IPS-20b (cell line): ENCODE measurements around the gene GRB14.

Source experiments
- H3K27ac ChIP-seq: one replicate; pipeline ENCODE4 v1.5.1; 2013; ENCODE audit warnings: low read length
- H3K27me3 ChIP-seq: 2 replicates; pipeline ENCODE4 v1.6.1; 2013; ENCODE audit warnings: mild to moderate bottlenecking, low read length, inconsistent platforms; ENCODE audit not compliant: insufficient read depth
- H3K36me3 ChIP-seq: 2 replicates; pipeline ENCODE4 v1.6.1; 2013; ENCODE audit warnings: low read depth, mild to moderate bottlenecking, inconsistent platforms, low read length, moderate library complexity; ENCODE audit not compliant: insufficient read depth
- H3K4me1 ChIP-seq: 2 replicates; pipeline ENCODE4 v1.6.1; 2013; ENCODE audit warnings: mild to moderate bottlenecking, control low read depth, inconsistent platforms, low read length, moderate library complexity; ENCODE audit not compliant: insufficient read depth
- H3K4me3 ChIP-seq: 2 replicates; pipeline ENCODE4 v1.5.1; 2013; ENCODE audit warnings: mild to moderate bottlenecking, low read length, inconsistent platforms
- H3K9ac ChIP-seq: 2 replicates; pipeline ENCODE4 v1.6.1; 2013; ENCODE audit warnings: low read depth, mild to moderate bottlenecking, inconsistent platforms, low read length, moderate library complexity
- H3K9me3 ChIP-seq: 2 replicates; pipeline ENCODE4 v1.6.1; 2013; ENCODE audit warnings: mild to moderate bottlenecking, low read depth, low read length, inconsistent platforms; ENCODE audit not compliant: insufficient read depth

GRB14 gene

GRCh38 chr2:164609790-164610189 lies 11.5 kb downstream of the GRB14 start:
- no peak overlapping the region for H3K27ac ChIP-seq
- no peaks in the 10 kb centered on the region for H3K36me3 ChIP-seq
- H3K4me3 ChIP-seq = no peak overlapping the region

DNA sequence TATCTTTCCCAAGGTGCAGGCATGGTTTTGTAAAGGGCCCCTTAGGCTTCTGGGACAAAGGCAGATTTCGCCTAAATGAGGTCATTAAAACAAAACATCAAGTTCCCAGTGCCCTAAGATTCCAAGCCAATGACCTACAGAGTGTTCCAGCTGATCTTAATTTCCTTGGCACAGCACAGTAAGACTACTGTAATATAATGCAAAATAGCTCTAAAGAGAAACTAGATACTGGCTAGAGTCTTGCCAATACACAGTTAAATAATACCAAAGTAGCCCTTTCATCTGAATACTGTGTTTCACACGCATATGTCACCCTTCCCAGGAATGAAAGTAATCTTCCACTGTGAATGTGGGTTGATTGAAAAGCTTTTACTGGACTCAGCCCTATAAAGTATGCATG lies 14.7 kb downstream of the GRB14 start:
- no peaks in the 10 kb centered on the region for H3K9me3 ChIP-seq
- H3K4me1 ChIP-seq = peaks cover 8% of the 10 kb centered on the region
- H3K4me3 ChIP-seq = no peak overlapping the region
- H3K27ac ChIP-seq = no peak overlapping the region
- H3K9ac ChIP-seq = no peak overlapping the region
- no peaks in the 10 kb centered on the region for H3K27me3 ChIP-seq
- H3K36me3 ChIP-seq = no peaks in the 10 kb centered on the region

More at GRCh38 chr2:164609790-164610189, 11.5 kb downstream of the GRB14 start:
- H3K9me3 ChIP-seq = no peaks in the 10 kb centered on the region
- H3K27me3 ChIP-seq = no peaks in the 10 kb centered on the region
- no peak overlapping the region for H3K9ac ChIP-seq
- peaks cover 8% of the 10 kb centered on the region for H3K4me1 ChIP-seq

- H3K9me3 ChIP-seq = no peaks in the 10 kb centered on the region
Measured at GRCh38 chr2:164605295-164605694, 16.0 kb downstream of the GRB14 start.

GRCh38 chr2:164600763-164601162 lies 20.5 kb downstream of the GRB14 start:
- no peaks in the 10 kb centered on the region for H3K9me3 ChIP-seq
- no peaks in the 10 kb centered on the region for H3K27me3 ChIP-seq
- H3K36me3 ChIP-seq = no peaks in the 10 kb centered on the region
- H3K4me1 ChIP-seq = no peaks in the 10 kb centered on the region
- H3K9ac ChIP-seq = no peak overlapping the region
- no peak overlapping the region for H3K4me3 ChIP-seq
- no peak overlapping the region for H3K27ac ChIP-seq

More at GRCh38 chr2:164605295-164605694, 16.0 kb downstream of the GRB14 start:
- Histone ChIP-seq H3K9ac (no peak overlapping the region), H3K27me3 (no peaks in the 10 kb centered on the region), H3K4me1 (peaks cover 8% of the 10 kb centered on the region), H3K27ac (no peak overlapping the region), H3K36me3 (no peaks in the 10 kb centered on the region), H3K4me3 (no peak overlapping the region)

GRCh38 chr2:164599954-164600589 lies 21.2 kb downstream of the GRB14 start:
- no peak overlapping the region for H3K9ac ChIP-seq
- no peaks in the 10 kb centered on the region for H3K9me3 ChIP-seq
- no peak overlapping the region for H3K4me3 ChIP-seq
- no peaks in the 10 kb centered on the region for H3K27me3 ChIP-seq
- H3K4me1 ChIP-seq = no peaks in the 10 kb centered on the region
- no peak overlapping the region for H3K27ac ChIP-seq
- no peaks in the 10 kb centered on the region for H3K36me3 ChIP-seq

DNA sequence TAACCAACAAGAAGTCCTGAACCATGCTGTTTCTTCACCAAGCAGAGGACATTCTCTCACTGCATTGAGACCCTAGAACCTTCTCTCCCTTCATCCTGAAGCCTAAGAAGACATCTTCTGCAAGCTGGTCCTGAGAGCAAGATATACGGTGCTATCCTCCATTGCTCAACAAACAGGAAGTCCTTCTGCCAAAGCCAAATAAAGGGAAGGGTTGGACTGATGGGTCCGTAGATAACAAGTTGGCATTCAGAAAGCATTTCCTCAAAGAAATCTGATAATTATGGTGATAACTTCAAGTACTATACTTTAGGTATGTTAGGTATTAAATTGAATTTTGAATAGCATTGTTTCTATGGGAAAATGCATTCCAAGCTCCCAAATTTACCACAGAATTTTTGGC lies 23.3 kb downstream of the GRB14 start:
- H3K27ac ChIP-seq = no peak overlapping the region
- peaks cover 3% of the 10 kb centered on the region; the same call in 1 of the 2 replicates for H3K4me1 ChIP-seq
- no peaks in the 10 kb centered on the region for H3K9me3 ChIP-seq
- H3K36me3 ChIP-seq = no peaks in the 10 kb centered on the region
- H3K9ac ChIP-seq = no peak overlapping the region
- H3K27me3 ChIP-seq = no peaks in the 10 kb centered on the region
- no peak overlapping the region for H3K4me3 ChIP-seq

DNA sequence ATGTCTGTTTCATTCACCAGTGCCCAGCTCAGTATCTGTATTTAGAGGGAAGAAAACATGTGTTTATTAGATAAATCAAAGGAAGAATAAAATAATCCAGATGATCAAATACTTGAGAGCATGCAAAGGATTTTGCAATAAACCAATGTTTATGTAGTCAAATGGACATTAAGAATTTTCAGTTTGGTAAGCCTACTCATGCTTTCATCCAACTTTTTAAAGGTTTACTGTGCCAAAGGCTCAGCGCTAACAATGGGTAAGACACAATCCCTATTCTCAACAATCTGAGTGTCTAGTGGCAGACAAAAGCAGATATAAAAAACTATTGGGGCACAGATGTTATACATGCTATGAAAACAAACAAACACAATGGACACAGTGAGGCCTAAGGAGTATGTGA lies 26.3 kb downstream of the GRB14 start:
- Histone ChIP-seq H3K27me3 (no peaks in the 10 kb centered on the region), H3K9ac (no peak overlapping the region), H3K36me3 (no peaks in the 10 kb centered on the region), H3K4me3 (no peak overlapping the region), H3K9me3 (no peaks in the 10 kb centered on the region), H3K27ac (no peak overlapping the region), H3K4me1 (peaks cover 3% of the 10 kb centered on the region; the same call in 1 of the 2 replicates)

GRCh38 chr2:164593959-164594358 lies 27.3 kb downstream of the GRB14 start:
- no peak overlapping the region for H3K4me3 ChIP-seq
- H3K9me3 ChIP-seq = no peaks in the 10 kb centered on the region
- peaks cover 3% of the 10 kb centered on the region; the same call in 1 of the 2 replicates for H3K4me1 ChIP-seq
- no peak overlapping the region for H3K9ac ChIP-seq
- no peaks in the 10 kb centered on the region for H3K36me3 ChIP-seq
- no peak overlapping the region for H3K27ac ChIP-seq
- no peaks in the 10 kb centered on the region for H3K27me3 ChIP-seq

DNA sequence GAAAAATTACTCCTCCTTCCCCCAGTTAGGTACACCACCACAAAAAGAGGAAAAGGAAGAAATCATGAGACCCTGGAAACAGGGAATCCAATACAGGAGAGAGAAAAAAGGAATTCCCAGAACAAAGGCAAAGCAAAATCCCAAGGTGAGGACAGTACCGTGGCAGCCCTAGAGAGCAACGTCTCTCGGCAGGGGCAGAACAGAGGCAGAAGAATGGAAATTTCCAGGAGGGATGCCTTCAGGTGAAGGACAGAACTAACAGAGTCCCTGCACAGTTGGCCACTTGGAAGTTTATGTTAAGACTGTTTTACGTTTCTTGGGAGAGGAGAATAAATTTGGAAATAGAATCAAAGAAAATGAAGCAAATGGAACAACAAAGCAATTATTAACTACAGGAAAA lies 27.7 kb downstream of the GRB14 start:
- Histone ChIP-seq H3K4me1 (peaks cover 3% of the 10 kb centered on the region; the same call in 1 of the 2 replicates), H3K27ac (no peak overlapping the region), H3K4me3 (no peak overlapping the region), H3K9ac (0 out of 2 replicates have a peak overlapping the region, but pooled peaks have one; percentile 23), H3K9me3 (no peaks in the 10 kb centered on the region), H3K36me3 (no peaks in the 10 kb centered on the region), H3K27me3 (no peaks in the 10 kb centered on the region)

DNA sequence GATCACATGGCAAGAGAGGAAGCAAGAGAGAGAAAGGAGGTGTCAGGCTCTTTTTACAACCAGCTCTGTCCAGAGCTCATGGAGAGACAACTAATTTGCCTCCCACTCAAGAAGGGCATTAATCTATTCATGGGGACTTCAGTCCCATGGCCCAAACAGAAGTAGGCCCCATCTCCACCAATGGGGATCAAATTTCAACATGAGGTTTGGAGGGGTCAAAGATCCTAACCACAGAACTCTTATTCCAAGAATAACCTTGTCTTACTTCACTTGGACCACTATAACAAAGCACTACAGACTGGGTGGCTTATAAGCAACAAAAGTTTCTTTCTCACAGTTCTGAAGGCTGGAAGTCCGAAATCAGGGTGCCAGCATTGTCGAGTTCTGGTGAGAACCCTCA lies 31.8 kb downstream of the GRB14 start:
- Histone ChIP-seq H3K4me1 (peaks cover 3% of the 10 kb centered on the region; the same call in 1 of the 2 replicates), H3K9ac (no peak overlapping the region), H3K4me3 (no peak overlapping the region), H3K27ac (no peak overlapping the region), H3K27me3 (no peaks in the 10 kb centered on the region), H3K36me3 (no peaks in the 10 kb centered on the region), H3K9me3 (no peaks in the 10 kb centered on the region)

GRCh38 chr2:164581050-164581449 lies 40.2 kb downstream of the GRB14 start:
- Histone ChIP-seq H3K36me3 (no peaks in the 10 kb centered on the region), H3K9ac (no peak overlapping the region), H3K27ac (no peak overlapping the region), H3K27me3 (no peaks in the 10 kb centered on the region), H3K4me1 (no peaks in the 10 kb centered on the region), H3K4me3 (no peak overlapping the region), H3K9me3 (no peaks in the 10 kb centered on the region)

DNA sequence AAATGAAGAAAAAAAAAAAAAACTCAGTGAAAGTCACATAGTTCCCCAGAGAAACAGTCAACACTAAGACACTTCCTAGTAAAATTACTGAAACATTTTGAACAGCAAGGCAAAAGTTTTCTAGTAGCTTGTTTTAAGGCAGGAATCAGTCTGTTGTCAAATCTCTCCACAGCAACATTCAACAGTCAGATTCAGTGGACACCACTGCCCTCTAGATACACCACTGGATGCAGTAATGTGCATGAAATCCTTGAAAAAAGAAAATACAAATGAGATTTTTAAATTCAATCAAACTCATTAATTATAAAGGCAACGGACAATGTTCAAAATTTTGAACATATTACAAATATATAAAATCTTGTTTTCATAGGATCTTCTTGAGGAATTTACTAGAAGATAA lies 46.4 kb downstream of the GRB14 start:
- no peak overlapping the region for H3K9ac ChIP-seq
- H3K36me3 ChIP-seq = no peaks in the 10 kb centered on the region
- H3K4me3 ChIP-seq = no peak overlapping the region
- H3K9me3 ChIP-seq = no peaks in the 10 kb centered on the region
- H3K27me3 ChIP-seq = no peaks in the 10 kb centered on the region
- no peaks in the 10 kb centered on the region for H3K4me1 ChIP-seq
- no peak overlapping the region for H3K27ac ChIP-seq
